H9 (cell line): ENCODE measurements around the gene RNF41. TPM values are rescaled to one million over a fixed set of nuclear protein-coding genes. Genes with fewer than 3 reads are reported as not detected.
A peak's percentile ranks its signal among the peaks of the same experiment; 100 is the strongest.

Experiments used
- DNase-seq: peaks from one replicate; pipeline ENCODE4 v3.0.0-alpha.2; 2017
- H2AFZ ChIP-seq: one replicate; pipeline ENCODE4 v1.6.1; 2013; ENCODE audit warnings: mild to moderate bottlenecking, low read length, control low read depth, moderate library complexity
- H2AK5ac ChIP-seq: 2 replicates; pipeline ENCODE4 v1.6.1; 2013; ENCODE audit warnings: low read length, control low read depth, mixed read lengths; ENCODE audit not compliant: insufficient read length
- H2BK120ac ChIP-seq: one replicate; pipeline ENCODE4 v1.6.1; 2013; ENCODE audit warnings: low read depth, mild to moderate bottlenecking, low read length, control low read depth, inconsistent platforms; ENCODE audit not compliant: poor library complexity, severe bottlenecking
- H2BK12ac ChIP-seq: 2 replicates; pipeline ENCODE4 v1.6.1; 2013; ENCODE audit warnings: low read length, control low read depth, mixed read lengths, low read depth; ENCODE audit not compliant: insufficient read length
- H2BK15ac ChIP-seq: 2 replicates; pipeline ENCODE4 v1.6.1; 2013; ENCODE audit warnings: low read depth, low read length, control low read depth
- H2BK20ac ChIP-seq: one replicate; pipeline ENCODE4 v1.6.1; 2013; ENCODE audit warnings: low read depth, mild to moderate bottlenecking, low read length, control low read depth, inconsistent platforms; ENCODE audit not compliant: poor library complexity, severe bottlenecking
- H2BK5ac ChIP-seq: 2 replicates; pipeline ENCODE4 v1.6.1; 2013; ENCODE audit warnings: low read length, control low read depth, mixed read lengths; ENCODE audit not compliant: insufficient read length
- H3K14ac ChIP-seq: 2 replicates; pipeline ENCODE4 v1.6.1; 2013; ENCODE audit warnings: low read length, control low read depth; ENCODE audit not compliant: insufficient read depth
- H3K18ac ChIP-seq: 2 replicates; pipeline ENCODE4 v1.6.1; 2013; ENCODE audit warnings: low read depth, mild to moderate bottlenecking, mixed read lengths, low read length, control low read depth; ENCODE audit not compliant: insufficient read length
- H3K23ac ChIP-seq: 2 replicates; pipeline ENCODE4 v1.6.1; 2013; ENCODE audit warnings: low read length, control low read depth, mixed read lengths, low read depth; ENCODE audit not compliant: insufficient read length
- H3K23me2 ChIP-seq: 2 replicates; pipeline ENCODE4 v1.6.1; 2013; ENCODE audit warnings: low read depth, mild to moderate bottlenecking, mixed read lengths, low read length, control low read depth; ENCODE audit not compliant: insufficient read length, poor library complexity, severe bottlenecking
- H3K27ac ChIP-seq: 2 replicates; pipeline ENCODE4 v1.5.1; 2013; ENCODE audit warnings: low read length, control low read depth, mixed read lengths, low read depth; ENCODE audit not compliant: insufficient read length
- H3K27me3 ChIP-seq: 2 replicates; pipeline ENCODE4 v1.6.1; 2013; ENCODE audit warnings: low read length, control low read depth, inconsistent platforms; ENCODE audit not compliant: insufficient read depth
- H3K4ac ChIP-seq: 2 replicates; pipeline ENCODE4 v1.6.1; 2013; ENCODE audit warnings: low read depth, mild to moderate bottlenecking, control low read depth, inconsistent platforms, low read length, moderate library complexity
- H3K4me1 ChIP-seq: 2 replicates; pipeline ENCODE4 v1.6.1; 2013; ENCODE audit warnings: low read length, control low read depth, inconsistent platforms; ENCODE audit not compliant: insufficient read depth
- H3K4me2 ChIP-seq: 2 replicates; pipeline ENCODE4 v1.6.1; 2013; ENCODE audit warnings: low read length, control low read depth, mixed read lengths; ENCODE audit not compliant: insufficient read length, insufficient read depth
- H3K56ac ChIP-seq: 2 replicates; pipeline ENCODE4 v1.6.1; 2013; ENCODE audit warnings: low read depth, mild to moderate bottlenecking, mixed read lengths, low read length, control low read depth; ENCODE audit not compliant: insufficient read length
- H3K79me1 ChIP-seq: 2 replicates; pipeline ENCODE4 v1.6.1; 2013; ENCODE audit warnings: low read depth, mild to moderate bottlenecking, moderate library complexity, low read length, control low read depth, inconsistent platforms; ENCODE audit not compliant: insufficient read depth, poor library complexity, severe bottlenecking
- H3K79me2 ChIP-seq: 2 replicates; pipeline ENCODE4 v1.6.1; 2013; ENCODE audit warnings: low read length, control low read depth, inconsistent platforms; ENCODE audit not compliant: insufficient read depth
- H3K9ac ChIP-seq: 2 replicates; pipeline ENCODE4 v1.6.1; 2013; ENCODE audit warnings: low read length, control low read depth, mixed read lengths; ENCODE audit not compliant: insufficient read length; ENCODE audit errors: extremely low read depth
- H3K9me3 ChIP-seq: one replicate; pipeline ENCODE4 v1.6.1; 2013; ENCODE audit warnings: low read depth, low read length, inconsistent platforms; ENCODE audit not compliant: control insufficient read depth
- H3T11ph ChIP-seq: one replicate; pipeline ENCODE4 v1.6.1; 2013; ENCODE audit warnings: mild to moderate bottlenecking, low read length, control low read depth, inconsistent platforms
- H4K20me1 ChIP-seq: one replicate; pipeline ENCODE4 v1.6.1; 2013; ENCODE audit not compliant: control insufficient read depth, insufficient read length, insufficient read depth
- H4K5ac ChIP-seq: 2 replicates; pipeline ENCODE4 v1.6.1; 2013; ENCODE audit warnings: low read depth, mild to moderate bottlenecking, mixed read lengths, low read length, control low read depth; ENCODE audit not compliant: insufficient read length
- H4K8ac ChIP-seq: replicated peaks from 2 replicates; pipeline ENCODE4 v1.6.1; 2013; ENCODE audit warnings: low read length, control low read depth, mixed read lengths, low read depth; ENCODE audit not compliant: insufficient read length
- H4K91ac ChIP-seq: 2 replicates; pipeline ENCODE4 v1.6.1; 2013; ENCODE audit warnings: low read depth, mild to moderate bottlenecking, moderate library complexity, mixed read lengths, low read length, control low read depth; ENCODE audit not compliant: insufficient read length
- H3K27ac Mint-ChIP-seq, 3 experiments: 2 replicates in 2 of 3; 3 replicates in 1 of 3; pipeline ENCODE4 v1.8.0; 2020 to 2021; ENCODE audit warnings: mixed read lengths in 3 of 3, mild to moderate bottlenecking in 1 of 3, moderate library complexity in 1 of 3
- H3K27me3 Mint-ChIP-seq: 2 replicates; pipeline ENCODE4 v1.8.0; 2021; ENCODE audit warnings: low read depth, mild to moderate bottlenecking, moderate library complexity, mixed read lengths
- H3K36me3 Mint-ChIP-seq, 3 experiments: 2 replicates in 2 of 3; 3 replicates in 1 of 3; pipeline ENCODE4 v1.8.0; 2020 to 2021; ENCODE audit warnings: low read depth in 3 of 3, mixed read lengths in 3 of 3; ENCODE audit not compliant: insufficient read depth in 1 of 3
- H3K4me1 Mint-ChIP-seq, 2 experiments: 2 replicates each; pipeline ENCODE4 v1.8.0; 2020; ENCODE audit warnings: mixed read lengths in 2 of 2
- H3K4me3 Mint-ChIP-seq, 2 experiments: 2 replicates in 1 of 2; 3 replicates in 1 of 2; pipeline ENCODE4 v1.8.0; 2020 to 2021; ENCODE audit warnings: mild to moderate bottlenecking in 2 of 2, mixed read lengths in 2 of 2, moderate library complexity in 1 of 2
- H3K9me3 Mint-ChIP-seq, 2 experiments: 2 replicates in 1 of 2; 3 replicates in 1 of 2; pipeline ENCODE4 v1.8.0; 2020; ENCODE audit warnings: mild to moderate bottlenecking in 2 of 2, mixed read lengths in 2 of 2, moderate library complexity in 1 of 2
- CTCF ChIP-seq: fragments of 200-600 bp; sonication (generic); conservative IDR thresholded peaks from 3 replicates; pipeline ENCODE4 v1.8.0; 2021; ENCODE audit warnings: antibody characterized with exemption, mild to moderate bottlenecking
- WGBS: extraction: QIAGEN DNeasy Blood & Tissue Kit; methylation state at CpG from one replicate; pipeline ENCODE4 v1.1.7; 2013; ENCODE audit warnings: missing lambda C conversion rate, low lambda C conversion rate, mixed read lengths; ENCODE audit not compliant: insufficient read length; ENCODE audit errors: extremely low coverage; 5-methylcytosine and 5-hydroxymethylcytosine counted together
- total RNA-seq: library from RNA; stranded (reverse); gene quantifications from 2 replicates; pipeline ENCODE4 v1.2.1, GENCODE V29; 2021

Gene RNF41
- total RNA-seq, 1 experiment from 2014 or later = 60.8 TPM

- no peak overlapping the region for H4K5ac ChIP-seq
- peaks cover 8% of the 10 kb centered on the region for H3K27me3 Mint-ChIP-seq
- H3K23ac ChIP-seq = no peak overlapping the region
- no peak for DNase-seq
- H3K4me2 ChIP-seq = no peak overlapping the region
- peaks cover 2% of the 10 kb centered on the region for H3K79me1 ChIP-seq
- no peak overlapping the region for H3T11ph ChIP-seq
- H3K9ac ChIP-seq = no peak overlapping the region
- no peak overlapping the region for H2BK20ac ChIP-seq
- H4K91ac ChIP-seq = no peak overlapping the region
- no peak overlapping the region for H2BK5ac ChIP-seq
- H3K4me3 Mint-ChIP-seq = peak overlapping the region; percentile 22 to 34; a peak in 3 of 5 replicates
- peaks cover 70 to 93% (median 91%) of the 10 kb centered on the region in 3 experiments for H3K36me3 Mint-ChIP-seq
- H3K27me3 ChIP-seq = no peaks in the 10 kb centered on the region
- no peak overlapping the region for H4K8ac ChIP-seq
- TF ChIP-seq CTCF = no peak
- no peak overlapping the region for H3K56ac ChIP-seq
- H3K14ac ChIP-seq = no peak overlapping the region
- no CpG with 5 or more reads among the region's 11 CpGs for WGBS
- H2BK12ac ChIP-seq = no peak overlapping the region
- peaks cover 5% of the 10 kb centered on the region; the same call in 1 of the 2 replicates for H3K4me1 ChIP-seq
- peaks cover 0 to 3% of the 10 kb centered on the region in 2 experiments; a peak in 2 of 5 replicates for H3K9me3 Mint-ChIP-seq
- no peak overlapping the region for H3K27ac ChIP-seq
- no peak overlapping the region for H2AFZ ChIP-seq
- H2BK120ac ChIP-seq = no peak overlapping the region
- peaks cover 8% of the 10 kb centered on the region for H3K23me2 ChIP-seq
- peaks cover 42 to 52% of the 10 kb centered on the region in 2 experiments for H3K4me1 Mint-ChIP-seq
- H2BK15ac ChIP-seq = no peak overlapping the region
- H3K27ac Mint-ChIP-seq = peak overlapping the region; percentile 24 to 92 (median 79); a peak in 4 of 7 replicates
- H2AK5ac ChIP-seq = no peak overlapping the region
- peaks cover 2% of the 10 kb centered on the region; the same call in 1 of the 2 replicates for H3K79me2 ChIP-seq
- no peaks in the 10 kb centered on the region for H4K20me1 ChIP-seq
- no peak overlapping the region for H3K18ac ChIP-seq
- no peaks in the 10 kb centered on the region for H3K9me3 ChIP-seq
- H3K4ac ChIP-seq = no peak overlapping the region
Observed at GRCh38 chr12:56163533-56164344, 58.0 kb downstream of the RNF41 start.
